ENCODE data around the gene MTMR11.
"Not testable (repeated sequence)": the region's sequence is repeated elsewhere in the genome, so short reads cannot be mapped to it uniquely, and the experiment has no call there.

Gene MTMR11

GRCh38 chr1:149886396-149887195 is 50.1 kb downstream of the MTMR11 start:
- no peak for TF ChIP-seq CTCF (conservative IDR thresholded peaks at IDR 0.05; ENCODE audit: low read depth, low read length)
- DNase-seq (ENCODE audit: low read depth), result peak; percentile 100
- H3K4me3 ChIP-seq (ENCODE audit: low read depth, low read length), result peak overlapping the region; percentile 72

DNA sequence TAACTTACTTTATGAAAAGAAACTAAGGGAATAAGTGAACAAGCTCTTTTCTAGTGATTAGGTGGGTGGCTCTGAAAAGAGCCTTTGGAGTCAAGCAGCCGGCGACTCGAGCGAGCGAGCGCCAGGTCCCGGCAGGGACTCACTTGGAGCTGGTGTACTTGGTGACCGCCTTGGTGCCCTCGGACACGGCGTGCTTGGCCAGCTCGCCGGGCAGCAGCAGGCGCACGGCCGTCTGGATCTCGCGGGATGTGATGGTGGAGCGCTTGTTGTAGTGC is 50.6 kb downstream of the MTMR11 start:
- not testable (repeated sequence) for DNase-seq (ENCODE audit: low read depth)
- peak overlapping the region; percentile 65 for H3K4me3 ChIP-seq (ENCODE audit: low read depth, low read length)

- H3K4me3 ChIP-seq (ENCODE audit: low read depth, low read length), result peak overlapping the region; percentile 65
- peak; percentile 84 for DNase-seq (ENCODE audit: low read depth)
Observed at GRCh38 chr1:149885339-149886120, 51.1 kb downstream of the MTMR11 start.

GRCh38 chr1:149884433-149885338 is 52.0 kb downstream of the MTMR11 start:
- TF ChIP-seq CTCF (conservative IDR thresholded peaks at IDR 0.05; ENCODE audit: low read depth, low read length), result no peak
- peak; percentile 30 for DNase-seq (ENCODE audit: low read depth)
- H3K4me3 ChIP-seq (ENCODE audit: low read depth, low read length), result peak overlapping the region; percentile 65

More at GRCh38 chr1:149885339-149886120, 51.1 kb downstream of the MTMR11 start:
- peak; percentile 23 for TF ChIP-seq CTCF (conservative IDR thresholded peaks at IDR 0.05; ENCODE audit: low read depth, low read length)

- DNase-seq (ENCODE audit: low read depth), result no peak
- no peak for TF ChIP-seq CTCF (conservative IDR thresholded peaks at IDR 0.05; ENCODE audit: low read depth, low read length)
- H3K4me3 ChIP-seq (ENCODE audit: low read depth, low read length), result no peak overlapping the region
Observed at GRCh38 chr1:149883598-149884247, 53.0 kb downstream of the MTMR11 start.

- TF ChIP-seq CTCF (conservative IDR thresholded peaks at IDR 0.05; ENCODE audit: low read depth, low read length), result no peak
- no peak for DNase-seq (ENCODE audit: low read depth)
- H3K4me3 ChIP-seq (ENCODE audit: low read depth, low read length), result no peak overlapping the region
Observed at GRCh38 chr1:149881876-149882275, 54.8 kb downstream of the MTMR11 start.

Measured in choroid plexus epithelial cell (primary cell).